Liver (tissue), 3 donors: Measurements from ENCODE around the gene NCOR1.
"Not testable (repeated sequence)": the region's sequence is repeated elsewhere in the genome, so short reads cannot be mapped to it uniquely, and the experiment has no call there.

Experiments
- EGR1 ChIP-seq, 2 donors: IDR thresholded peaks; 2 replicates each; pipeline ENCODE4 v1.6.1; 2016 to 2018; ENCODE audit warnings: antibody characterized with exemption in 2 of 2, low read depth in 2 of 2
- FOXA1 ChIP-seq: IDR thresholded peaks from 2 replicates; pipeline ENCODE4 v1.6.1; 2016; ENCODE audit warnings: antibody characterized with exemption
- GABPA ChIP-seq, 2 donors: IDR thresholded peaks in 1 of 2; conservative IDR thresholded peaks in 1 of 2; 2 replicates each; pipeline ENCODE4 v1.6.1; 2016; ENCODE audit warnings: antibody characterized with exemption in 2 of 2, mild to moderate bottlenecking in 1 of 2, moderate library complexity in 1 of 2
- TAF1 ChIP-seq: conservative IDR thresholded peaks from 2 replicates; pipeline ENCODE4 v1.6.1; 2016; ENCODE audit warnings: antibody characterized with exemption, mild to moderate bottlenecking
- YY1 ChIP-seq: IDR thresholded peaks from 2 replicates; pipeline ENCODE4 v1.6.1; 2016; ENCODE audit warnings: antibody characterized with exemption, mild to moderate bottlenecking
- TF ChIP-seq, protein P1 (sequence below): IDR thresholded peaks from 2 replicates; pipeline ENCODE4 v1.6.1; 2016; ENCODE audit warnings: antibody characterized with exemption
- TF ChIP-seq, protein P2 (sequence below): fragments of 150-350 bp; IDR thresholded peaks from 2 replicates; pipeline ENCODE4 v1.5.1; 2017; ENCODE audit warnings: improper control_type of control experiment, low read depth, low read length; ENCODE audit not compliant: missing input control
- TF ChIP-seq, protein P3 (sequence below): IDR thresholded peaks from 2 replicates; pipeline ENCODE4 v1.6.1; 2016; ENCODE audit warnings: antibody characterized with exemption
- TF ChIP-seq, protein P4 (sequence below): IDR thresholded peaks from 2 replicates; pipeline ENCODE4 v1.6.1; 2016; ENCODE audit warnings: antibody characterized with exemption
- TF ChIP-seq, protein P5 (sequence below): IDR thresholded peaks from 2 replicates; pipeline ENCODE4 v1.6.1; 2016; ENCODE audit warnings: antibody characterized with exemption, mild to moderate bottlenecking
- donor health status: healthy.
- donor health status: healthy.

DNA sequence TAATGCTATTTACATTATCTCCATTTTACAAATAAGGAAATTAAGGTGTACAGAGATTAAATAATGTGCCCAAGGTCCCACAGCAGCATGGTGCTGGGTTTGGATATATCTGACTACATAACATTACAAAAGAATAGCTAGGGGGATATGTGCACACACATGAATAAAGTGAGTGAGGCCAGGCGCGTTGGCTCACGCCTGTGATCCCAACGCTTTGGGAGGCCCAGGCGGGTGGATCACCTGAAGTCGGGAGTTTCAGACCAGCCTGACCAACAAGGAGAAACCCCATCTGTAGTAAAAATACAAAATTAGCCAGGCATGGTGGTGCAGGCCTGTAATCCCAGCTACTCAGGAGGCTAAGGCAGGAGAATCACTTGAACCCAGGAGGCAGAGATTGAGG is 10.6 kb downstream of the NCOR1 start:
- not testable (repeated sequence) for TF ChIP-seq GABPA (IDR thresholded peaks at IDR 0.05 in 1 of 2, conservative IDR thresholded peaks at IDR 0.05 in 1 of 2); FOXA1; TAF1; YY1; EGR1 (IDR thresholded peaks at IDR 0.05; ENCODE audit: low read depth in 2 of 2)
- TF ChIP-seq, protein P1, sequence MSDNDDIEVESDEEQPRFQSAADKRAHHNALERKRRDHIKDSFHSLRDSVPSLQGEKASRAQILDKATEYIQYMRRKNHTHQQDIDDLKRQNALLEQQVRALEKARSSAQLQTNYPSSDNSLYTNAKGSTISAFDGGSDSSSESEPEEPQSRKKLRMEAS = not testable (repeated sequence)
- TF ChIP-seq, protein P2, sequence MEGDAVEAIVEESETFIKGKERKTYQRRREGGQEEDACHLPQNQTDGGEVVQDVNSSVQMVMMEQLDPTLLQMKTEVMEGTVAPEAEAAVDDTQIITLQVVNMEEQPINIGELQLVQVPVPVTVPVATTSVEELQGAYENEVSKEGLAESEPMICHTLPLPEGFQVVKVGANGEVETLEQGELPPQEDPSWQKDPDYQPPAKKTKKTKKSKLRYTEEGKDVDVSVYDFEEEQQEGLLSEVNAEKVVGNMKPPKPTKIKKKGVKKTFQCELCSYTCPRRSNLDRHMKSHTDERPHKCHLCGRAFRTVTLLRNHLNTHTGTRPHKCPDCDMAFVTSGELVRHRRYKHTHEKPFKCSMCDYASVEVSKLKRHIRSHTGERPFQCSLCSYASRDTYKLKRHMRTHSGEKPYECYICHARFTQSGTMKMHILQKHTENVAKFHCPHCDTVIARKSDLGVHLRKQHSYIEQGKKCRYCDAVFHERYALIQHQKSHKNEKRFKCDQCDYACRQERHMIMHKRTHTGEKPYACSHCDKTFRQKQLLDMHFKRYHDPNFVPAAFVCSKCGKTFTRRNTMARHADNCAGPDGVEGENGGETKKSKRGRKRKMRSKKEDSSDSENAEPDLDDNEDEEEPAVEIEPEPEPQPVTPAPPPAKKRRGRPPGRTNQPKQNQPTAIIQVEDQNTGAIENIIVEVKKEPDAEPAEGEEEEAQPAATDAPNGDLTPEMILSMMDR = not testable (repeated sequence)
- TF ChIP-seq, protein P3, sequence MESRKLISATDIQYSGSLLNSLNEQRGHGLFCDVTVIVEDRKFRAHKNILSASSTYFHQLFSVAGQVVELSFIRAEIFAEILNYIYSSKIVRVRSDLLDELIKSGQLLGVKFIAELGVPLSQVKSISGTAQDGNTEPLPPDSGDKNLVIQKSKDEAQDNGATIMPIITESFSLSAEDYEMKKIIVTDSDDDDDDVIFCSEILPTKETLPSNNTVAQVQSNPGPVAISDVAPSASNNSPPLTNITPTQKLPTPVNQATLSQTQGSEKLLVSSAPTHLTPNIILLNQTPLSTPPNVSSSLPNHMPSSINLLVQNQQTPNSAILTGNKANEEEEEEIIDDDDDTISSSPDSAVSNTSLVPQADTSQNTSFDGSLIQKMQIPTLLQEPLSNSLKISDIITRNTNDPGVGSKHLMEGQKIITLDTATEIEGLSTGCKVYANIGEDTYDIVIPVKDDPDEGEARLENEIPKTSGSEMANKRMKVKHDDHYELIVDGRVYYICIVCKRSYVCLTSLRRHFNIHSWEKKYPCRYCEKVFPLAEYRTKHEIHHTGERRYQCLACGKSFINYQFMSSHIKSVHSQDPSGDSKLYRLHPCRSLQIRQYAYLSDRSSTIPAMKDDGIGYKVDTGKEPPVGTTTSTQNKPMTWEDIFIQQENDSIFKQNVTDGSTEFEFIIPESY = not testable (repeated sequence)
- TF ChIP-seq, protein P4, sequence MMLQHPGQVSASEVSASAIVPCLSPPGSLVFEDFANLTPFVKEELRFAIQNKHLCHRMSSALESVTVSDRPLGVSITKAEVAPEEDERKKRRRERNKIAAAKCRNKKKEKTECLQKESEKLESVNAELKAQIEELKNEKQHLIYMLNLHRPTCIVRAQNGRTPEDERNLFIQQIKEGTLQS = not testable (repeated sequence)
- TF ChIP-seq, protein P5, sequence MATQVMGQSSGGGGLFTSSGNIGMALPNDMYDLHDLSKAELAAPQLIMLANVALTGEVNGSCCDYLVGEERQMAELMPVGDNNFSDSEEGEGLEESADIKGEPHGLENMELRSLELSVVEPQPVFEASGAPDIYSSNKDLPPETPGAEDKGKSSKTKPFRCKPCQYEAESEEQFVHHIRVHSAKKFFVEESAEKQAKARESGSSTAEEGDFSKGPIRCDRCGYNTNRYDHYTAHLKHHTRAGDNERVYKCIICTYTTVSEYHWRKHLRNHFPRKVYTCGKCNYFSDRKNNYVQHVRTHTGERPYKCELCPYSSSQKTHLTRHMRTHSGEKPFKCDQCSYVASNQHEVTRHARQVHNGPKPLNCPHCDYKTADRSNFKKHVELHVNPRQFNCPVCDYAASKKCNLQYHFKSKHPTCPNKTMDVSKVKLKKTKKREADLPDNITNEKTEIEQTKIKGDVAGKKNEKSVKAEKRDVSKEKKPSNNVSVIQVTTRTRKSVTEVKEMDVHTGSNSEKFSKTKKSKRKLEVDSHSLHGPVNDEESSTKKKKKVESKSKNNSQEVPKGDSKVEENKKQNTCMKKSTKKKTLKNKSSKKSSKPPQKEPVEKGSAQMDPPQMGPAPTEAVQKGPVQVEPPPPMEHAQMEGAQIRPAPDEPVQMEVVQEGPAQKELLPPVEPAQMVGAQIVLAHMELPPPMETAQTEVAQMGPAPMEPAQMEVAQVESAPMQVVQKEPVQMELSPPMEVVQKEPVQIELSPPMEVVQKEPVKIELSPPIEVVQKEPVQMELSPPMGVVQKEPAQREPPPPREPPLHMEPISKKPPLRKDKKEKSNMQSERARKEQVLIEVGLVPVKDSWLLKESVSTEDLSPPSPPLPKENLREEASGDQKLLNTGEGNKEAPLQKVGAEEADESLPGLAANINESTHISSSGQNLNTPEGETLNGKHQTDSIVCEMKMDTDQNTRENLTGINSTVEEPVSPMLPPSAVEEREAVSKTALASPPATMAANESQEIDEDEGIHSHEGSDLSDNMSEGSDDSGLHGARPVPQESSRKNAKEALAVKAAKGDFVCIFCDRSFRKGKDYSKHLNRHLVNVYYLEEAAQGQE = not testable (repeated sequence)
